ENCODE data around the gene RPL9.
A peak's percentile ranks its signal among the peaks of the same experiment; 100 is the strongest.
"Not testable (repeated sequence)": the region's sequence is repeated elsewhere in the genome, so short reads cannot be mapped to it uniquely, and the experiment has no call there.

The RPL9 gene

GRCh38 chr4:39464886-39465501, 6.3 kb upstream of the RPL9 start:
- Histone ChIP-seq H3K27ac (ENCODE audit: low read length) (no peak overlapping the region), H3K4me3 (ENCODE audit: low read length) (no peak overlapping the region), H3K9me3 (ENCODE audit: control insufficient read depth, insufficient read depth, low read length) (no peaks in the 10 kb centered on the region), H3K36me3 (ENCODE audit: control insufficient read depth, insufficient read depth, low read length) (peaks cover 6% of the 10 kb centered on the region; the same call in 1 of the 2 replicates), H3K27me3 (ENCODE audit: control insufficient read depth, insufficient read depth, low read length) (no peaks in the 10 kb centered on the region), H3K4me1 (ENCODE audit: control insufficient read depth, insufficient read depth, low read length) (no peaks in the 10 kb centered on the region)
- DNase-seq (ENCODE audit: low read depth, low spot score) = no peak
- no CpG with 5 or more reads among the region's 2 CpGs for WGBS (ENCODE audit: insufficient coverage, insufficient read length)

GRCh38 chr4:39458161-39458504, 589 bp downstream of the RPL9 start:
- Histone ChIP-seq H3K4me3 (ENCODE audit: low read length) (peak overlapping the region; percentile 81), H3K36me3 (ENCODE audit: control insufficient read depth, insufficient read depth, low read length) (peaks cover 26% of the 10 kb centered on the region; the same call in 1 of the 2 replicates)
- not testable (repeated sequence) for H3K4me1 ChIP-seq (ENCODE audit: control insufficient read depth, insufficient read depth, low read length); DNase-seq (ENCODE audit: low read depth, low spot score); H3K9me3 ChIP-seq (ENCODE audit: control insufficient read depth, insufficient read depth, low read length); H3K27me3 ChIP-seq (ENCODE audit: control insufficient read depth, insufficient read depth, low read length); H3K27ac ChIP-seq (ENCODE audit: low read length)
- WGBS (ENCODE audit: insufficient coverage, insufficient read length) = no CpG with 5 or more reads among the region's 13 CpGs

GRCh38 chr4:39456946-39457763, 1.6 kb downstream of the RPL9 start:
- Histone ChIP-seq H3K27me3 (ENCODE audit: control insufficient read depth, insufficient read depth, low read length) (no peaks in the 10 kb centered on the region), H3K4me1 (ENCODE audit: control insufficient read depth, insufficient read depth, low read length) (no peaks in the 10 kb centered on the region), H3K27ac (ENCODE audit: low read length) (no peak overlapping the region)

GRCh38 chr4:39455486-39455885, 3.2 kb downstream of the RPL9 start:
- Histone ChIP-seq H3K9me3 (ENCODE audit: control insufficient read depth, insufficient read depth, low read length) (no peaks in the 10 kb centered on the region), H3K27me3 (ENCODE audit: control insufficient read depth, insufficient read depth, low read length) (no peaks in the 10 kb centered on the region), H3K4me1 (ENCODE audit: control insufficient read depth, insufficient read depth, low read length) (no peaks in the 10 kb centered on the region), H3K4me3 (ENCODE audit: low read length) (no peak overlapping the region), H3K27ac (ENCODE audit: low read length) (no peak overlapping the region), H3K36me3 (ENCODE audit: control insufficient read depth, insufficient read depth, low read length) (peaks cover 39% of the 10 kb centered on the region; the same call in 1 of the 2 replicates)
- no peak for DNase-seq (ENCODE audit: low read depth, low spot score)
- WGBS (ENCODE audit: insufficient coverage, insufficient read length) = no CpG with 5 or more reads among the region's 6 CpGs

More at GRCh38 chr4:39456946-39457763, 1.6 kb downstream of the RPL9 start:
- no peak for DNase-seq (ENCODE audit: low read depth, low spot score)
- Histone ChIP-seq H3K4me3 (ENCODE audit: low read length) (no peak overlapping the region; the same call in 1 of the 2 replicates), H3K36me3 (ENCODE audit: control insufficient read depth, insufficient read depth, low read length) (peaks cover 36% of the 10 kb centered on the region; the same call in 1 of the 2 replicates), H3K9me3 (ENCODE audit: control insufficient read depth, insufficient read depth, low read length) (no peaks in the 10 kb centered on the region)
- WGBS (ENCODE audit: insufficient coverage, insufficient read length) = no CpG with 5 or more reads among the region's 10 CpGs

- H3K27ac ChIP-seq (ENCODE audit: low read length) = no peak overlapping the region
- peaks cover 39% of the 10 kb centered on the region; the same call in 1 of the 2 replicates for H3K36me3 ChIP-seq (ENCODE audit: control insufficient read depth, insufficient read depth, low read length)
- H3K4me1 ChIP-seq (ENCODE audit: control insufficient read depth, insufficient read depth, low read length) = no peaks in the 10 kb centered on the region
- H3K4me3 ChIP-seq (ENCODE audit: low read length) = no peak overlapping the region
- H3K9me3 ChIP-seq (ENCODE audit: control insufficient read depth, insufficient read depth, low read length) = no peaks in the 10 kb centered on the region
- DNase-seq (ENCODE audit: low read depth, low spot score) = no peak
- no CpG with 5 or more reads among the region's 2 CpGs for WGBS (ENCODE audit: insufficient coverage, insufficient read length)
- H3K27me3 ChIP-seq (ENCODE audit: control insufficient read depth, insufficient read depth, low read length) = no peaks in the 10 kb centered on the region
Measured at GRCh38 chr4:39453738-39454137, 5.0 kb downstream of the RPL9 start.

- no peaks in the 10 kb centered on the region for H3K27me3 ChIP-seq (ENCODE audit: control insufficient read depth, insufficient read depth, low read length)
- H3K9me3 ChIP-seq (ENCODE audit: control insufficient read depth, insufficient read depth, low read length) = no peaks in the 10 kb centered on the region
- no peak overlapping the region for H3K4me3 ChIP-seq (ENCODE audit: low read length)
- H3K27ac ChIP-seq (ENCODE audit: low read length) = no peak overlapping the region
- WGBS (ENCODE audit: insufficient coverage, insufficient read length) = 100% methylated on average over 4 of the region's 11 CpGs
- no peaks in the 10 kb centered on the region for H3K4me1 ChIP-seq (ENCODE audit: control insufficient read depth, insufficient read depth, low read length)
- peaks cover 39% of the 10 kb centered on the region; the same call in 1 of the 2 replicates for H3K36me3 ChIP-seq (ENCODE audit: control insufficient read depth, insufficient read depth, low read length)
- DNase-seq (ENCODE audit: low read depth, low spot score) = no peak
Measured at GRCh38 chr4:39452860-39453587, 5.7 kb downstream of the RPL9 start.

GRCh38 chr4:39452153-39452859, 6.4 kb downstream of the RPL9 start:
- Histone ChIP-seq H3K4me1 (ENCODE audit: control insufficient read depth, insufficient read depth, low read length) (no peaks in the 10 kb centered on the region), H3K9me3 (ENCODE audit: control insufficient read depth, insufficient read depth, low read length) (no peaks in the 10 kb centered on the region), H3K36me3 (ENCODE audit: control insufficient read depth, insufficient read depth, low read length) (peaks cover 35% of the 10 kb centered on the region; the same call in 1 of the 2 replicates), H3K27me3 (ENCODE audit: control insufficient read depth, insufficient read depth, low read length) (no peaks in the 10 kb centered on the region), H3K27ac (ENCODE audit: low read length) (no peak overlapping the region), H3K4me3 (ENCODE audit: low read length) (no peak overlapping the region)
- WGBS (ENCODE audit: insufficient coverage, insufficient read length) = no CpG with 5 or more reads among the region's 6 CpGs
- no peak for DNase-seq (ENCODE audit: low read depth, low spot score)

GRCh38 chr4:39451423-39452023, 7.2 kb downstream of the RPL9 start:
- no peak overlapping the region for H3K27ac ChIP-seq (ENCODE audit: low read length)
- H3K27me3 ChIP-seq (ENCODE audit: control insufficient read depth, insufficient read depth, low read length) = no peaks in the 10 kb centered on the region
- peaks cover 27% of the 10 kb centered on the region; the same call in 1 of the 2 replicates for H3K36me3 ChIP-seq (ENCODE audit: control insufficient read depth, insufficient read depth, low read length)

GRCh38 chr4:39450618-39451017, 8.1 kb downstream of the RPL9 start:
- Histone ChIP-seq H3K27me3 (ENCODE audit: control insufficient read depth, insufficient read depth, low read length) (no peaks in the 10 kb centered on the region), H3K4me3 (ENCODE audit: low read length) (no peak overlapping the region), H3K36me3 (ENCODE audit: control insufficient read depth, insufficient read depth, low read length) (peaks cover 24% of the 10 kb centered on the region; the same call in 1 of the 2 replicates), H3K9me3 (ENCODE audit: control insufficient read depth, insufficient read depth, low read length) (no peaks in the 10 kb centered on the region), H3K4me1 (ENCODE audit: control insufficient read depth, insufficient read depth, low read length) (no peaks in the 10 kb centered on the region), H3K27ac (ENCODE audit: low read length) (no peak overlapping the region)
- no peak for DNase-seq (ENCODE audit: low read depth, low spot score)
- no CpG with 5 or more reads among the region's 2 CpGs for WGBS (ENCODE audit: insufficient coverage, insufficient read length)

More at GRCh38 chr4:39451423-39452023, 7.2 kb downstream of the RPL9 start:
- no CpG with 5 or more reads among the region's 6 CpGs for WGBS (ENCODE audit: insufficient coverage, insufficient read length)
- H3K4me3 ChIP-seq (ENCODE audit: low read length) = no peak overlapping the region
- DNase-seq (ENCODE audit: low read depth, low spot score) = no peak
- H3K4me1 ChIP-seq (ENCODE audit: control insufficient read depth, insufficient read depth, low read length) = no peaks in the 10 kb centered on the region
- no peaks in the 10 kb centered on the region for H3K9me3 ChIP-seq (ENCODE audit: control insufficient read depth, insufficient read depth, low read length)
